GM23338 (cell line): Measurements from ENCODE around the gene PREB. TPM values are rescaled to one million over a fixed set of nuclear protein-coding genes. Genes with fewer than 3 reads are reported as not detected.

Experiments
- ATAC-seq: fragments of 200-7000 bp; cut with Tn5 transposase; 3 replicates; pipeline ENCODE4 v1.9.1; 2020
- DNase-seq: peaks from one replicate; pipeline ENCODE4 v3.0.0-alpha.2; 2015; ENCODE audit warnings: low spot score
- H2AFZ ChIP-seq: fragments of 200-600 bp; sonication (generic); 2 replicates; pipeline ENCODE4 v1.8.0; 2016; ENCODE audit warnings: antibody characterized with exemption, mild to moderate bottlenecking, moderate library complexity
- H3F3A ChIP-seq: fragments of 200-600 bp; sonication (generic); replicated peaks from 2 replicates; pipeline ENCODE4 v1.8.0; 2017; ENCODE audit warnings: antibody characterized with exemption, mixed run types, low read depth
- H3K27ac ChIP-seq: fragments of 200-600 bp; sonication (generic); 2 replicates; pipeline ENCODE4 v1.6.1; 2016; ENCODE audit warnings: low read depth
- H3K27me3 ChIP-seq: fragments of 200-600 bp; sonication (generic); 2 replicates; pipeline ENCODE4 v1.8.0; 2016; ENCODE audit warnings: mild to moderate bottlenecking, mixed run types, moderate library complexity; ENCODE audit not compliant: insufficient read depth
- H3K36me3 ChIP-seq: fragments of 200-600 bp; sonication (generic); 2 replicates; pipeline ENCODE4 v1.8.0; 2016; ENCODE audit warnings: mild to moderate bottlenecking; ENCODE audit not compliant: insufficient read depth
- H3K4me1 ChIP-seq: fragments of 200-600 bp; sonication (generic); 2 replicates; pipeline ENCODE4 v1.8.0; 2016; ENCODE audit warnings: mild to moderate bottlenecking, moderate library complexity; ENCODE audit not compliant: insufficient read depth
- H3K4me2 ChIP-seq: fragments of 200-600 bp; sonication (generic); 2 replicates; pipeline ENCODE4 v1.7.1; 2017; ENCODE audit warnings: mixed run types
- H3K4me3 ChIP-seq: fragments of 200-600 bp; sonication (generic); 2 replicates; pipeline ENCODE4 v1.6.1; 2016; ENCODE audit warnings: mixed run types
- H3K79me2 ChIP-seq: fragments of 200-600 bp; sonication (generic); replicated peaks from 2 replicates; pipeline ENCODE4 v1.8.0; 2017; ENCODE audit warnings: mild to moderate bottlenecking; ENCODE audit not compliant: insufficient read depth
- H3K9me2 ChIP-seq: fragments of 200-600 bp; sonication (generic); 2 replicates; pipeline ENCODE4 v1.8.0; 2017; ENCODE audit not compliant: insufficient read depth
- H4K20me1 ChIP-seq: fragments of 200-600 bp; sonication (generic); replicated peaks from 2 replicates; pipeline ENCODE4 v1.8.0; 2017; ENCODE audit warnings: mild to moderate bottlenecking; ENCODE audit not compliant: insufficient read depth
- H3K27ac Mint-ChIP-seq: 2 replicates; pipeline ENCODE4 v1.8.0; 2020; ENCODE audit warnings: inconsistent platforms, mild to moderate bottlenecking, moderate library complexity, mixed read lengths
- H3K27me3 Mint-ChIP-seq: 3 replicates; pipeline ENCODE4 v1.8.0; 2022; ENCODE audit warnings: low read depth, mild to moderate bottlenecking, moderate library complexity, mixed read lengths, inconsistent platforms; ENCODE audit not compliant: insufficient read depth, poor library complexity
- H3K36me3 Mint-ChIP-seq: 3 replicates; pipeline ENCODE4 v1.8.0; 2021; ENCODE audit warnings: low read depth, mild to moderate bottlenecking, inconsistent platforms, moderate library complexity, mixed read lengths
- H3K4me1 Mint-ChIP-seq: 3 replicates; pipeline ENCODE4 v1.8.0; 2020; ENCODE audit warnings: mild to moderate bottlenecking, inconsistent platforms, mixed read lengths
- H3K4me3 Mint-ChIP-seq: 3 replicates; pipeline ENCODE4 v1.8.0; 2021; ENCODE audit warnings: moderate library complexity, mild to moderate bottlenecking, inconsistent platforms, mixed read lengths
- H3K9me3 Mint-ChIP-seq: 3 replicates; pipeline ENCODE4 v1.8.0; 2020; ENCODE audit warnings: moderate library complexity, mild to moderate bottlenecking, inconsistent platforms, mixed read lengths
- CREB1 ChIP-seq: fragments of 250-450 bp; sonication (Bioruptor Pico); IDR thresholded peaks from 2 replicates; pipeline ENCODE4 v1.5.0; 2020; ENCODE audit warnings: low read depth, mild to moderate bottlenecking, moderate library complexity
- CTCF ChIP-seq, 2 experiments: fragments of 200-600 bp in 1 of 2; sonication (generic) in 1 of 2; conservative IDR thresholded peaks; 2 replicates each; pipeline versions ENCODE4 v1.5.1 to v1.6.1; 2016 to 2017; ENCODE audit warnings: antibody characterized with exemption in 2 of 2, low read depth in 2 of 2, mild to moderate bottlenecking in 2 of 2, moderate library complexity in 1 of 2
- ETS1 ChIP-seq: IDR thresholded peaks from 2 replicates; pipeline ENCODE4 v1.6.1; 2016; ENCODE audit warnings: antibody characterized with exemption
- EZH2 ChIP-seq: fragments of 200-600 bp; sonication (generic); IDR thresholded peaks from one replicate; pipeline ENCODE4 v1.8.0; 2017; ENCODE audit warnings: antibody characterized with exemption, mild to moderate bottlenecking, low read depth; ENCODE audit not compliant: unreplicated experiment
- EZH2phosphoT487 ChIP-seq: fragments of 200-600 bp; sonication (generic); IDR thresholded peaks from one replicate; pipeline ENCODE4 v1.8.1; 2018; ENCODE audit warnings: antibody characterized with exemption; ENCODE audit not compliant: unreplicated experiment
- JUNB ChIP-seq: IDR thresholded peaks from one replicate; pipeline ENCODE4 v1.6.1; 2016; ENCODE audit warnings: antibody characterized with exemption; ENCODE audit not compliant: unreplicated experiment
- NANOG ChIP-seq: IDR thresholded peaks from 2 replicates; pipeline ENCODE4 v1.6.1; 2016; ENCODE audit warnings: antibody characterized with exemption, borderline replicate concordance
- POLR2AphosphoS5 ChIP-seq: IDR thresholded peaks from 2 replicates; pipeline ENCODE4 v1.6.1; 2016; ENCODE audit warnings: antibody characterized with exemption, low read depth
- REST ChIP-seq: IDR thresholded peaks from one replicate; pipeline ENCODE4 v1.6.1; 2018; ENCODE audit warnings: antibody characterized with exemption; ENCODE audit not compliant: unreplicated experiment
- STAT1 ChIP-seq: IDR thresholded peaks from one replicate; pipeline ENCODE4 v1.6.1; 2016; ENCODE audit warnings: antibody characterized with exemption; ENCODE audit not compliant: unreplicated experiment
- ZNF114 ChIP-seq: fragments of 250-450 bp; sonication (Bioruptor Pico); IDR thresholded peaks from 2 replicates; pipeline ENCODE4 v1.5.0; 2020; ENCODE audit warnings: mild to moderate bottlenecking, moderate library complexity
- ZNF331 ChIP-seq: fragments of 250-450 bp; sonication (Bioruptor Pico); IDR thresholded peaks from 2 replicates; pipeline ENCODE4 v1.5.0; 2020; ENCODE audit warnings: low read depth, mild to moderate bottlenecking, moderate library complexity
- ZNF462 ChIP-seq: fragments of 250-450 bp; sonication (Bioruptor Pico); IDR thresholded peaks from 2 replicates; pipeline ENCODE4 v1.5.0; 2020; ENCODE audit warnings: mild to moderate bottlenecking, moderate library complexity
- polyA plus RNA-seq: library from polyadenylated mRNA; unstranded; fragments of >200 nt; fragmentation: Nextera tagmentation; extraction: Ambion mirVana; gene quantifications from 2 replicates; pipeline ENCODE4 v1.2.1, GENCODE V29; 2016
- total RNA-seq: library from RNA; depleted of rRNA; stranded (reverse); fragments of >200 nt; shearing (Covaris generic); gene quantifications from 2 replicates; pipeline ENCODE4 v1.2.3, GENCODE V29; 2014

PREB gene
- total and polyA plus RNA-seq, 2 experiments from 2014 or later: 41.2 to 79.7 TPM

GRCh38 chr2:27152796-27153464, 18.5 kb upstream of the PREB start:
- H3F3A ChIP-seq: no peaks in the 10 kb centered on the region
- H3K4me1 ChIP-seq: no peaks in the 10 kb centered on the region
- H3K36me3 Mint-ChIP-seq: no peaks in the 10 kb centered on the region
- H3K4me3 ChIP-seq: no peak overlapping the region
- H3K27ac Mint-ChIP-seq: no peak overlapping the region
- peaks cover 17% of the 10 kb centered on the region for H3K27me3 Mint-ChIP-seq
- DNase-seq (no peak), ATAC-seq (no peak)
- no peaks in the 10 kb centered on the region for H3K9me2 ChIP-seq
- no peak for TF ChIP-seq ZNF462
- TF ChIP-seq ZNF114 (CRISPR knock-in tag): no peak
- no peak for TF ChIP-seq POLR2AphosphoS5
- TF ChIP-seq EZH2: no peak
- TF ChIP-seq ETS1: no peak
- no peak for TF ChIP-seq CTCF (conservative IDR thresholded peaks at IDR 0.05; ENCODE audit: low read depth in 2 of 2)
- no peak for TF ChIP-seq REST
- no peak for TF ChIP-seq CREB1 (CRISPR knock-in tag)
- no peak for TF ChIP-seq STAT1
- TF ChIP-seq ZNF331 (CRISPR knock-in tag): no peak
- TF ChIP-seq EZH2phosphoT487: no peak
- no peak for TF ChIP-seq JUNB
- TF ChIP-seq NANOG: no peak
- no peaks in the 10 kb centered on the region for H3K27me3 ChIP-seq
- no peaks in the 10 kb centered on the region for H3K36me3 ChIP-seq
- no peaks in the 10 kb centered on the region for H3K9me3 Mint-ChIP-seq
- H3K27ac ChIP-seq: no peak overlapping the region
- H3K4me3 Mint-ChIP-seq: no peak overlapping the region; the same call in 2 of the 3 replicates
- no peak overlapping the region for H2AFZ ChIP-seq
- no peaks in the 10 kb centered on the region for H4K20me1 ChIP-seq
- no peaks in the 10 kb centered on the region for H3K79me2 ChIP-seq
- H3K4me1 Mint-ChIP-seq: no peaks in the 10 kb centered on the region
- H3K4me2 ChIP-seq: no peak overlapping the region
